ENCODE measurements around the gene NEURL3.
A peak's percentile ranks its signal among the peaks of the same experiment; 100 is the strongest.
"Not testable (repeated sequence)": the region's sequence is repeated elsewhere in the genome, so short reads cannot be mapped to it uniquely, and the experiment has no call there.

NEURL3 gene

DNA sequence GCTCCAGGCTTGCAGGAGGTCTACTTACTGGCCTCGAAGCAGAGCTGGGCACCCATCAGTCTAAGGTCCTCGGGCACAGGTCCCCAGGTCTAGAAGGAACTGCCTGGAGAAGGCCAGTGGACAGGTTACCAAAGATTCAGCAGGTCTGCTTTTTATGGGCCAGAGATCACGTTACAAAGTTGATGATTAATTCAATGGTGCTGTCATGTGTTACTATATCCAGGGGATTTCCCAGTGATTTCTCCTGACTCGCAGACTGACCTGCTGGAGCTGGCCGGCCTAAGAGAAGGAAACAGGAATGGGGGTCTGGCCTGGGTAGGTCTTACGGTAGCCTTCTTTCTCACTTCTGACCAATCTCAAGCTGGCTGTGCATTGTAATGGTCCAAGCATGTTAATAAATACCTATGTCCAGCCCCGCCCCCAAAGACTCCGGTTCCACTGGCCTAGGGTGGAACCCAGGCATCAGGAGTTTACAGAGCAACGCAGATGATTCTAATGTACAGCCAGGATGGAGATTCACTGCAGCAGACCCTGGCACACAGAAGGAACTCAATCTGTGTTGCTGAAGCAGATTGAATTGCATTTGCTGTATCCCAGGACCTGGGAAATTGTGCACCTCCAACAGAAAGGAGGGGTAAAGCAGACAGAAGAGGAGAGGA lies at the start of gene NEURL3:
TSS of gene NEURL3 (minus strand) at position 127 of the 659 bp plus-strand sequence. CDS start at position 56, 71 bp downstream.
- DNase-seq = peak; percentile 14

DNA sequence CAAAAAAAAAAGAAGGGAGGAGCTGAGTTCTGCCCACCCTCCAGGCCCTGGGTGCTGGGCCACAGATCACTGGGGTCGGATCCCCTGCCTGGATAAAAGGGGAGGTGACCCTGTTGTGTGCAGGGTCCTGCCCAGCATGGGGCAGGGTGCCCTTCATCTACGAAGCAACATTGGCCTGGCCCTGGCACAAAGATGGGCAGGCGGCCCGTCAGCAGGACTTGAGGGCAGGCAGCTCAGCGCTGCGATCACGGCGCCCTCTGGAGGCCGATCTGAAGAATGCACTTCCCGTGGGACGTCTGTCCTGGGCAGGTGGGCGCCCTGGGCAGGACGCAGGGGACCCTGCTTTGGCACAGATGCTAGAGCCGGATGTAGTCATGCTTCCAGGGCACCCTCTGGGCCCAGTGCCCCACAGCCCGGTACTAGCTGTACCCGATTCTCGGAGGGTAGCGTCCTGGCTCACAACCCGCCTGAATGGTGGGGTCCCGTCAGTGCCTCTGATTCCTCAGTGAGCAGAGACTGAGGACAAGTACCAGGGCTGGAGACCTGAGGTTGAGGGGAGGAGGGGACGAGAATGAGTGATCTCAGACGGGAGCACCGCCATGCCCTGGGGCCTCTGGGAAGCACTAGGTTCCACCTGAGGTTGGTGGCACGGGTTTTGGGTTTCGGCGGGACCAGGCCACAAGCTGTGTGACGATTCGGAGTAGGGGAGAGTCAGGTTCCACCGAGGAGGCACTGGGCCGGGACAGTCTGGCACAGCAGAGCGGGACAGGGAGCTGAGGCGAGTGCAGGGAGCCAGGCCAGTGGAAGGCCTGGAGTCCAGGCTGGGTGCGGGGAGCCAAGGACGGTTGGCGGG lies 49.4 kb upstream of the NEURL3 start:
- peak; percentile 43 for DNase-seq

GRCh38 chr2:96553957-96554292 lies 48.8 kb upstream of the NEURL3 start:
- DNase-seq = not testable (repeated sequence)

- DNase-seq = no peak
These were observed 48.2 kb upstream of the NEURL3 start for GRCh38 chr2:96553176-96553956.

DNA sequence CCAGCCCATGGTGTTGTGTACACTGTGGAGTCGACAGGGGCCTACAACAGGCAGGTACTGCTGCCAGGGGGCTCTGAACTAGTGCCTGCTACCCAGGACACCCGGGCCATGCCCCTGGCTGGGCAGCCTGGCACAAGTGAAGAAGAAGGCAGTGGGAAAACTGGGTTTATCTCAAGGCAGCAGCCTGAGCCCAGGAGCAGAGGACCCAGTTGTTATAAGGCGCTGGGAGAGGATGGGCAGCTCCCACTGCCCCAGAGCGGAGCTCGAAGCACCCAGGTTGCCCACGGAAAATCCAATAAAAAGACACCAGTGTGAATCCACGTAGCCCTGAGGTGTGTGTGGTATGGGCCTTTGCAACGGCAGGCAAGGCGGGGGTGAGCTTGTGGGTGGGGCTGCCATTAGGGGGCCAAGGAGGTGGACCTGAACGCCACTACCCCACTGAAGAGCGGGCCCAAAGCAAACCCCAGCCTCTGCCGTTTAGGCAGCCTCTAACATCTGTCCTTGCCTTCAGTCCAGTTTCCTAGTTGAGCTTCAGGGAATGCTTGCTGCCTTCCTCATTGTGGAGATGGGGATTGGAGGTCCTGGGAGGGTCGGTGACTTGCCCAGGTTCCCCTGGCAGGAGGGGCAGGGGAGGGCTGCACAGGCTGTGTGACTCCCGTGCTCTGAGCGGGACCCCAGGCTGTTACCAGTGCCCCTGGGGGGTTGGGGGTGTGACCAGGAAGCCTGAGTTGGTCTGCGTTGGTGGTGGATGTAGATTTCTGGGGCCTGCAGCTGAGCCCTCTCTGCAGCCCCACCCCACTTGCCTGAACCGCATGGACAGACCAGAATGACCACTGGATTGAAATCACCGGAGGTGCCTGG lies 47.4 kb upstream of the NEURL3 start:
- no peak for DNase-seq

GRCh38 chr2:96551605-96552314 lies 46.6 kb upstream of the NEURL3 start:
- DNase-seq = no peak

DNA sequence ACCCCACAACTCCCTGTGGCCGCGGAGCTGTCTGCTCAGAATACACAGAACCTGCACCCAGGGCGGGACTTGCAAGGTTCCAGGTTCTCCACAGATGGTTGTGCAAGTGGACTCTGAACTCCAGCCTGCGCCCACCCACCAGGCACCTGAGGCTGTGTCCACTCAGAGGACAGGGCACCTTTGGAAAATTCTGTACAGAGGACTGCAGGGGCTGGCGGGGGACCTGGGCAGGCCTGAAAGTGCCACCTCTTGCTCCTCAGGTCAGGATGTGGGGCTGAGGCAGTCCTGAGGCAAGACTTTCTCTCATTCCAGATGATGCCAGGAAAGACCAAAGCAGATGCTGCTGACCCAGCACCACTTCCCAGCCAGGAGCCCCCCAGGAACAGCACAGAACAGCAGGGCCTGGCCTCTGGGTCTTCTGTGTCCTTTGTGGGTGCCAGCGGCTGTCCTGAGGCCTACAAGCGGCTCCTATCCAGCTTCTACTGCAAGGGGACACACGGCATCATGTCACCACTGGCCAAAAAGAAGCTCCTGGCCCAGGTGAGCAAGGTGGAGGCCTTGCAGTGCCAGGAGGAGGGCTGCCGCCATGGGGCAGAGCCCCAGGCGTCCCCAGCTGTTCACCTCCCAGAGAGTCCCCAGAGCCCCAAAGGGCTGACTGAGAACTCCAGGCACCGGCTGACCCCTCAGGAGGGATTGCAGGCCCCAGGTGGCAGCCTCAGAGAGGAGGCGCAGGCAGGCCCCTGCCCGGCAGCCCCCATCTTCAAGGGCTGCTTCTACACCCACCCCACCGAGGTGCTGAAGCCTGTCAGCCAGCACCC lies 45.8 kb upstream of the NEURL3 start:
- no peak for DNase-seq

GRCh38 chr2:96549967-96550786 lies 45.0 kb upstream of the NEURL3 start:
- no peak for DNase-seq

GRCh38 chr2:96549466-96549785 lies 44.3 kb upstream of the NEURL3 start:
- DNase-seq = no peak

GRCh38 chr2:96548558-96549465 lies 43.7 kb upstream of the NEURL3 start:
- DNase-seq = no peak

DNA sequence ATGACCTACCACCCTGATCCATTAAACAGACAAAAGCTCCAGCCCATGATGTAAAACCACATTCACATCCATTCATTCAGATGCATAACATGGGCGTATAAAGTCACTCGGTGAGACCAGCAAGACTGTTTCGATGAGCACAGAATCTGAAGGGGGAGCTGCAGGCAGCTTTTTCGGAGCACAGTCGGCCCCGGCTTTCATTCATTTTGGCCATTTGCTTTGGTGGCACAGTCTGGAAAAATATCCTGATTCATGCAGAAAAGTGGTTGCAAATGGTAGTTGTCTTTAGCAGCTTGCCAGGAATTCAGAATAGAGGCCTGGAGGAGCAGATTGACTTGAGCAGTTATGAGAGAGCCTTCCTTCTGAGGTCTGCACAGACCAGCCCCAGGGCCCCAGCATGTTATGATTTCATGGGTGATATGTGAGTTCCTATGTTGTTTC lies 42.6 kb upstream of the NEURL3 start:
- peak; percentile 62 for DNase-seq

DNA sequence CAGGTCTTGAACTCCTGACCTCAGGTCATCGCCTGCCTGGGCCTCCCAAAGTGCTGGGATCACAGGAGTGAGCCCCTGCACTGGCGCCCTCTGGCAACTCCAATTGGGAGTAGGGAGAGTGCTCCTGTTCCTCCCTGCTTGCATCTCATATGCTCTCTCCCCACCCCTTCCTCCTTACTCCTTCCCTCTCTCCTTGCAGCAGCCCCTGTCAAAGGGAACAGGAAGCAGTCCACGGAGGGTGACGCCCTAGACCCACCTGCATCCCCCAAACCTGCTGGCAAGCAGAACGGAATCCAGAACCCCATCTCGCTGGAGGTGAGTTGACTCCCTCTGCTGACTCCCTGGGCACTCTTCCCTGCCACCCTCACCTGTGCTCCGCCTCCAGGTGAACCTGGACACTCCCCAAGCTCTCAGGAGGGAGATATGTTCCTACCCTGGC lies 42.1 kb upstream of the NEURL3 start:
- no peak for DNase-seq

DNA sequence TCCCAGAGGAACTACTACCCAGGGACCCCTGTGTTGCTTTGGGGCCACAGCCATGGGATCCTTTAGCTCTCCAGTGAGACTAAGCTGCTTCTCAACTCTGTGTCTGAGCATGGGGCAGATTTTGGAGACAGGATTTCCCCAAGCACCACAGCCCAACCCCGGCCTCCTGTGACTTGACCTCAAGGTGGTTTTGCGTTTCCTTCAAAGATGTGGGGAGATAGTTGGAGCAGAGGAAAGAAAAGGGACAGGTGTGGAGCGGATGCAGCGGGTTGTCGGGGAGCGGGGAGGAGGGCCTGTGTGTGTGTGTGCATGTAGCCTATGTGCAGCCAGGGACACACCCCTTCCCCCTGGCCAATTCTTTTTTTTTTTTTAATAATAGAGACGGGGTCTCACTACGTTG lies 41.6 kb upstream of the NEURL3 start:
- no peak for DNase-seq

GRCh38 chr2:96546321-96546720 lies 41.2 kb upstream of the NEURL3 start:
- DNase-seq = no peak

- no peak for DNase-seq
These were observed 37.3 kb upstream of the NEURL3 start for GRCh38 chr2:96542357-96542977.

DNA sequence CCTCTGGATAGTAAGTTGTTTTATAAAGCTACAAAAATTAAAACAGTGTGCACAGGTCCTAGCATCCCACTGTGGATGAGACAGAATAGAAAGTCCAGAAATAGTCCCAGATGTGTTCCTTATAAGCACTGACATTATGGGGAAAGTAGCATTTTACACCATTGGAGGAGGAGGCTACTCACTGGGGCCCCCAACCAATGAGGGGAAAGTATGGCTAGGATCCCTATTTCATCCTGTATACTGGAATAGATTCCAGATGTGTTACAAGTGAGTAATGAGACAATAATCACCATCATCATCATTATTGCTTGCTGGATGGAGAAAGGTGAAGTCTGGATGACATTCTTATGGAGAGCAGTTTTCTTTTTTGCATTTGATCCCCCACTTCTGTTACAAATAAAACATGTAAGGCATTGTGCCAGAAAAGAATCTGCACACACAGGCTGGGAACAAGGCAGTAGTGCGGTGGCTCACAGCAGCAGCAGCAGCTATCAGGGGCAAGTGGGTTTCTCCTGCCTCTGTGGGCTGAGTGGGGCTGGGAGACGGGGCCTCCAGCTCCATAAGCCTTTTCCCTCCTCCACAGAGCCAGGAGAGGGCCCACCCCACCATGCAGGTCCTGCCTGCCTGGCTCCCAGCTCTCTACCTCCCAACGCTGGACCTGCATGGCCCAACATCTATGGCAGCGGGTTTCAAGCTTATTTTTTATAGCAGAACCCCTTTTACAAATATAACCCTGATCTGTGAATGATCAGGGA lies 36.4 kb upstream of the NEURL3 start:
- DNase-seq = peak; percentile 89

DNA sequence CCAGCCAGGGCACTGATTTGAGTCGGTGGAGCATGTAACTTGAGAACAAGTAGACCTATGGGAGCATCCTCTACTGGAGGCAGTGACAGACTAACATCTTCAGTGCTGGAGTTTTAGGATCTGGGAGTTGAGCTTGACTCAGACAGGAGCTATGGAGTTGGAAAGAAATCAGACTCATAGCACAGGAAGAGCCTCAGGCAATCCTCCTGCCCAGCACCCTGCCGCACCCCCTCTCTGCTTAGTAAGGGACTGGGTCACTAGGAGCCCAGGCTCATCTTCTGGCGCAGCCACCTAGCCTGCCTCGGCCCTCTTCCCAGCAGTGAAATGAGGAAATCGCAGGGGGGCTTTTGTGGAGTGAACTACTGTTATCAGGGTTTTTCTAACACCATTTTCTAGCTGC lies 35.0 kb upstream of the NEURL3 start:
- DNase-seq = peak; percentile 53
